Choroid plexus epithelial cell (primary cell): ENCODE results near the gene CDR2L.
A peak's percentile ranks its signal among the peaks of the same experiment; 100 is the strongest.

Source experiments
- DNase-seq: peaks from one replicate; pipeline ENCODE4 v3.0.0-alpha.2; 2010; ENCODE audit warnings: low read depth
- H3K4me3 ChIP-seq: 2 replicates; pipeline ENCODE4 v1.5.1; 2011; ENCODE audit warnings: low read depth, mild to moderate bottlenecking, control low read depth, low read length, moderate library complexity
- CTCF ChIP-seq: conservative IDR thresholded peaks from 2 replicates; pipeline ENCODE4 v1.5.1; 2011; ENCODE audit warnings: low read depth, mild to moderate bottlenecking, control low read depth, inconsistent platforms, low read length, moderate library complexity

Gene CDR2L

GRCh38 chr17:74987418-74987908, at the start of gene CDR2L:
Gene CDR2L (plus strand): TSS chr17:74987632. CDS start chr17:74988044, 412 bp downstream.
- no peak for TF ChIP-seq CTCF
- peak within 1 kb of the TSS; percentile 83 for H3K4me3 ChIP-seq
- DNase-seq = peak; percentile 94

GRCh38 chr17:74938194-74938950, 49.1 kb upstream of the CDR2L start:
- TF ChIP-seq CTCF = no peak
- H3K4me3 ChIP-seq = no peak overlapping the region
- DNase-seq = no peak

- DNase-seq = no peak
- H3K4me3 ChIP-seq = no peak overlapping the region
- TF ChIP-seq CTCF = no peak
Measured at GRCh38 chr17:74939534-74939933, 47.9 kb upstream of the CDR2L start.

- no peak overlapping the region for H3K4me3 ChIP-seq
- TF ChIP-seq CTCF = no peak
- DNase-seq = no peak
Measured at GRCh38 chr17:74941128-74941725, 46.2 kb upstream of the CDR2L start.

GRCh38 chr17:74943808-74944522, 43.5 kb upstream of the CDR2L start:
- no peak for TF ChIP-seq CTCF
- peak; percentile 7 for DNase-seq
- no peak overlapping the region for H3K4me3 ChIP-seq

- no peak for TF ChIP-seq CTCF
- no peak overlapping the region for H3K4me3 ChIP-seq
- no peak for DNase-seq
Measured at GRCh38 chr17:74945543-74945942, 41.9 kb upstream of the CDR2L start.
